ENCODE measurements around the gene BYSL.

DNA sequence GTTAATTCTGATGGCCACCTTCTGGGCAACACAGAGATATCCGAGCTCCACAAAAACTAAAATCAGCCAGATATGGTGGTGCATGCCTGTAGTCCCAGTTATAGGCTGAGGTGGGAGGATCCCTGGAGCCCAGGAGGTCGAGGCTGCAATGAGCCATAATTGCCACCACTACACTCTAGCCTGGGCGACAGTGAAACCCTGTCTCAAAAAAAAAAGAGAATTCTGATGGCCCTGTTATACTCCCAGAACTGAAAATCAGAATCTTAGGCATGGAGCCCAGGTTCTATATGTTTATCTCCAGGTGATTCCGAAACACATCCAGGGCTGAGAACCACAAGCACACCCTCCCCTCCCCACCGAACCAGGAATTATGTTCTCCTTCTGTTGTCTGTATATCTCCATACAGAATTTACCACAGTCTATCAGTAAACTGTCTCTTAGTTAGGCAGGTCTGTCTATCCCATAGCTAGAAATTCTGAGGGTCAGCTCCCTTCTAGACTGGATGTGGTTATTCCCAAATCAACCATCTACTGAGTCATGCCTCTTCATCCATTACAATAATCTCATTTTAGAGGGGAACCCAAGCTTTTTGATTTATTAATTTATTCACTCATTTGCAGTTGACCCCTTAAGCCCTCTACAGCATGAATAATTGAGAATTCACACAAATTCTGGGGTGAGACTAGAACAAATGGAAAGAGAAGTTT is 45.1 kb downstream of the BYSL start:
- TF ChIP-seq, protein P1, sequence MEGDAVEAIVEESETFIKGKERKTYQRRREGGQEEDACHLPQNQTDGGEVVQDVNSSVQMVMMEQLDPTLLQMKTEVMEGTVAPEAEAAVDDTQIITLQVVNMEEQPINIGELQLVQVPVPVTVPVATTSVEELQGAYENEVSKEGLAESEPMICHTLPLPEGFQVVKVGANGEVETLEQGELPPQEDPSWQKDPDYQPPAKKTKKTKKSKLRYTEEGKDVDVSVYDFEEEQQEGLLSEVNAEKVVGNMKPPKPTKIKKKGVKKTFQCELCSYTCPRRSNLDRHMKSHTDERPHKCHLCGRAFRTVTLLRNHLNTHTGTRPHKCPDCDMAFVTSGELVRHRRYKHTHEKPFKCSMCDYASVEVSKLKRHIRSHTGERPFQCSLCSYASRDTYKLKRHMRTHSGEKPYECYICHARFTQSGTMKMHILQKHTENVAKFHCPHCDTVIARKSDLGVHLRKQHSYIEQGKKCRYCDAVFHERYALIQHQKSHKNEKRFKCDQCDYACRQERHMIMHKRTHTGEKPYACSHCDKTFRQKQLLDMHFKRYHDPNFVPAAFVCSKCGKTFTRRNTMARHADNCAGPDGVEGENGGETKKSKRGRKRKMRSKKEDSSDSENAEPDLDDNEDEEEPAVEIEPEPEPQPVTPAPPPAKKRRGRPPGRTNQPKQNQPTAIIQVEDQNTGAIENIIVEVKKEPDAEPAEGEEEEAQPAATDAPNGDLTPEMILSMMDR (conservative IDR thresholded peaks at IDR 0.05) = no peak
- no peak for TF ChIP-seq EZH2 (IDR thresholded peaks at IDR 0.05; ENCODE audit: low read depth)

Data from PC-9 (cell line).